ENCODE data around the gene MYORG. TPM values are rescaled to one million over a fixed set of nuclear protein-coding genes. Genes with fewer than 3 reads are reported as not detected.
A peak's percentile ranks its signal among the peaks of the same experiment; 100 is the strongest.

Gene MYORG
- total RNA-seq, 1 experiment from 2014 or later = 5.6 TPM

GRCh38 chr9:34375901-34376595 is 650 bp downstream of the MYORG start:
- Mint-ChIP-seq H3K27me3 (ENCODE audit: low read depth) (peaks cover 31% of the 10 kb centered on the region), H3K9me3 (no peaks in the 10 kb centered on the region; a peak in 1 of 5 replicates), H3K4me3 (peak overlapping the region; percentile 82 to 96), H3K36me3 (ENCODE audit: insufficient read depth in 1 of 3, low read depth in 3 of 3) (peaks cover 9 to 12% (median 10%) of the 10 kb centered on the region in 3 experiments; a peak in 6 of 7 replicates), H3K4me1 (peaks cover 20 to 34% of the 10 kb centered on the region in 2 experiments), H3K27ac (no peak overlapping the region; a peak in 2 of 7 replicates)
- Histone ChIP-seq H2BK12ac (ENCODE audit: insufficient read length, low read depth, low read length) (no peak overlapping the region), H3K4ac (ENCODE audit: low read depth, low read length) (no peak overlapping the region), H3K27ac (ENCODE audit: insufficient read length, low read depth, low read length) (no peak overlapping the region), H2BK15ac (ENCODE audit: low read depth, low read length) (no peak overlapping the region), H3K18ac (ENCODE audit: insufficient read length, low read depth, low read length) (no peak overlapping the region), H2AK5ac (ENCODE audit: insufficient read length, low read length) (no peak overlapping the region), H4K91ac (ENCODE audit: insufficient read length, low read depth, low read length) (no peak overlapping the region), H3K56ac (ENCODE audit: insufficient read length, low read depth, low read length) (no peak overlapping the region), H3K9ac (ENCODE audit: extremely low read depth, insufficient read length, low read length) (no peak overlapping the region), H3K79me1 (ENCODE audit: insufficient read depth, low read depth, low read length, poor library complexity, severe bottlenecking) (no peaks in the 10 kb centered on the region), H3K23me2 (ENCODE audit: insufficient read length, low read depth, low read length, poor library complexity, severe bottlenecking) (peaks cover 30% of the 10 kb centered on the region), H4K20me1 (ENCODE audit: control insufficient read depth, insufficient read depth, insufficient read length) (no peaks in the 10 kb centered on the region), H3K27me3 (ENCODE audit: insufficient read depth, low read length) (no peaks in the 10 kb centered on the region; the same call in 1 of the 2 replicates), H3K14ac (ENCODE audit: insufficient read depth, low read length) (no peak overlapping the region), H3K4me2 (ENCODE audit: insufficient read depth, insufficient read length, low read length) (peak overlapping the region; percentile 52), H3K4me1 (ENCODE audit: insufficient read depth, low read length) (0 out of 2 replicates have a peak, but pooled peaks cover 4% of the 10 kb centered on the region), H2AFZ (ENCODE audit: low read length) (no peak overlapping the region), H3K23ac (ENCODE audit: insufficient read length, low read depth, low read length) (no peak overlapping the region), H4K8ac (replicated peaks; ENCODE audit: insufficient read length, low read depth, low read length) (no peak overlapping the region), H2BK5ac (ENCODE audit: insufficient read length, low read length) (no peak overlapping the region), H4K5ac (ENCODE audit: insufficient read length, low read depth, low read length) (no peak overlapping the region), H3T11ph (ENCODE audit: low read length) (no peak overlapping the region), H2BK20ac (ENCODE audit: low read depth, low read length, poor library complexity, severe bottlenecking) (no peak overlapping the region), H3K9me3 (ENCODE audit: control insufficient read depth, low read depth, low read length) (no peaks in the 10 kb centered on the region), H2BK120ac (ENCODE audit: low read depth, low read length, poor library complexity, severe bottlenecking) (no peak overlapping the region), H3K79me2 (ENCODE audit: insufficient read depth, low read length) (no peaks in the 10 kb centered on the region)
- no CpG with 5 or more reads among the region's 22 CpGs for WGBS (ENCODE audit: extremely low coverage, insufficient read length, low lambda C conversion rate)
- TF ChIP-seq CTCF (conservative IDR thresholded peaks at IDR 0.05) = peak; percentile 49
- DNase-seq = peak; percentile 76

All from H9 (cell line).